ENCODE results near the gene ARID1B.

The ARID1B gene

GRCh38 chr6:157064502-157064901, 287.3 kb downstream of the ARID1B start:
- DNase-seq: no peak

- no peak for DNase-seq
Observed at GRCh38 chr6:157065366-157065765, 288.2 kb downstream of the ARID1B start.

- DNase-seq: no peak
Observed at GRCh38 chr6:157066781-157067491, 289.8 kb downstream of the ARID1B start.

- DNase-seq: no peak
Observed at GRCh38 chr6:157067507-157067906, 290.3 kb downstream of the ARID1B start.

GRCh38 chr6:157068691-157069324, 291.6 kb downstream of the ARID1B start:
- no peak for DNase-seq

GRCh38 chr6:157069585-157069984, 292.4 kb downstream of the ARID1B start:
- no peak for DNase-seq

- no peak for DNase-seq
Observed at GRCh38 chr6:157070403-157071107, 293.4 kb downstream of the ARID1B start.

GRCh38 chr6:157072128-157072527, 294.9 kb downstream of the ARID1B start:
- no peak for DNase-seq

GRCh38 chr6:157073596-157073995, 296.4 kb downstream of the ARID1B start:
- DNase-seq: no peak

- no peak for DNase-seq
Observed at GRCh38 chr6:157074969-157075368, 297.8 kb downstream of the ARID1B start.

GRCh38 chr6:157075549-157076450, 298.6 kb downstream of the ARID1B start:
- no peak for DNase-seq

- no peak for DNase-seq
Observed at GRCh38 chr6:157076451-157076822, 299.3 kb downstream of the ARID1B start.

- DNase-seq: no peak
Observed at GRCh38 chr6:157077251-157077650, 300.1 kb downstream of the ARID1B start.

GRCh38 chr6:157078326-157078725, 301.1 kb downstream of the ARID1B start:
- no peak for DNase-seq

GRCh38 chr6:157079277-157079676, 302.1 kb downstream of the ARID1B start:
- DNase-seq: no peak

GRCh38 chr6:157079771-157080170, 302.6 kb downstream of the ARID1B start:
- DNase-seq: no peak

GRCh38 chr6:157080986-157081391, 303.8 kb downstream of the ARID1B start:
- no peak for DNase-seq

GRCh38 chr6:157083343-157083742, 306.2 kb downstream of the ARID1B start:
- no peak for DNase-seq

- no peak for DNase-seq
Observed at GRCh38 chr6:157086632-157087031, 309.5 kb downstream of the ARID1B start.

GRCh38 chr6:157087974-157088373, 310.8 kb downstream of the ARID1B start:
- DNase-seq: no peak

- DNase-seq: no peak
Observed at GRCh38 chr6:157088841-157089240, 311.7 kb downstream of the ARID1B start.

- no peak for DNase-seq
Observed at GRCh38 chr6:157089258-157089657, 312.1 kb downstream of the ARID1B start.

- no peak for DNase-seq
Observed at GRCh38 chr6:157089851-157090250, 312.7 kb downstream of the ARID1B start.
